HAP-1 (cell line): ENCODE results near the gene FAM83F.
A peak's percentile ranks its signal among the peaks of the same experiment; 100 is the strongest.

Source experiments
- DNase-seq, 2 experiments: peaks; one replicate each; pipeline ENCODE4 v3.0.0-alpha.2; 2016 to 2020; ENCODE audit warnings: low spot score in 2 of 2
- H3K27me3 ChIP-seq: fragments of 250-450 bp; sonication (Bioruptor Pico); 2 replicates; pipeline ENCODE4 v1.5.1; 2020; ENCODE audit warnings: low read depth, mild to moderate bottlenecking, moderate library complexity
- H3K36me3 ChIP-seq: fragments of 250-450 bp; sonication (Bioruptor Pico); replicated peaks from 2 replicates; pipeline ENCODE4 v1.5.1; 2020; ENCODE audit warnings: mild to moderate bottlenecking
- H3K4me1 ChIP-seq: fragments of 250-450 bp; sonication (Bioruptor Pico); 2 replicates; pipeline ENCODE4 v1.5.1; 2020; ENCODE audit warnings: mild to moderate bottlenecking
- H3K4me3 ChIP-seq: fragments of 250-450 bp; sonication (Bioruptor Pico); 2 replicates; pipeline ENCODE4 v1.5.1; 2020; ENCODE audit warnings: mild to moderate bottlenecking, moderate library complexity
- H3K9me3 ChIP-seq: fragments of 250-450 bp; sonication (Bioruptor Pico); 2 replicates; pipeline ENCODE4 v1.5.1; 2020; ENCODE audit warnings: mild to moderate bottlenecking, moderate library complexity
- in situ Hi-C: fragments of 300-500 bp; cut with MboI; formaldehyde crosslinking; loops from 3 replicates; pipeline ENCODE4 v1.14.3; 2020; ENCODE audit warnings: low sequenced_read_pairs, inconsistent platforms, mixed read lengths

The FAM83F gene

GRCh38 chr22:40044870-40045834 lies 50.4 kb downstream of the FAM83F start:
- peaks cover 20% of the 10 kb centered on the region for H3K4me1 ChIP-seq
- H3K27me3 ChIP-seq, result no peaks in the 10 kb centered on the region; the same call in 1 of the 2 replicates
- in situ Hi-C loops, result loop anchor here (10.0 to 25.0 kb wide), 3 partner anchors 140 to 883 kb away; partner anchors contain the start of genes ADSL and CBX7
- no peaks in the 10 kb centered on the region for H3K36me3 ChIP-seq
- peak overlapping the region; percentile 93 for H3K4me3 ChIP-seq
- no peaks in the 10 kb centered on the region for H3K9me3 ChIP-seq
- peak in 1 of 2 experiments; percentile 58 for DNase-seq

- in situ Hi-C loops, result loop anchor here (10.0 to 25.0 kb wide), 3 partner anchors 139 to 884 kb away; partner anchors contain the start of genes ADSL and CBX7
Observed at GRCh38 chr22:40046126-40046525, 51.4 kb downstream of the FAM83F start.

GRCh38 chr22:40050258-40050657 lies 55.5 kb downstream of the FAM83F start:
- no peaks in the 10 kb centered on the region for H3K36me3 ChIP-seq
- H3K4me1 ChIP-seq, result peaks cover 10% of the 10 kb centered on the region
- H3K4me3 ChIP-seq, result no peak overlapping the region
- DNase-seq, result no peak
- no peaks in the 10 kb centered on the region for H3K27me3 ChIP-seq
- H3K9me3 ChIP-seq, result no peaks in the 10 kb centered on the region
- in situ Hi-C loops, result no loop called here

More at GRCh38 chr22:40046126-40046525, 51.4 kb downstream of the FAM83F start:
- peaks cover 19% of the 10 kb centered on the region for H3K4me1 ChIP-seq
- no peak for DNase-seq
- no peaks in the 10 kb centered on the region for H3K9me3 ChIP-seq
- no peaks in the 10 kb centered on the region for H3K36me3 ChIP-seq
- no peaks in the 10 kb centered on the region for H3K27me3 ChIP-seq
- peak overlapping the region; percentile 45 for H3K4me3 ChIP-seq

GRCh38 chr22:40051322-40051721 lies 56.6 kb downstream of the FAM83F start:
- no peaks in the 10 kb centered on the region for H3K27me3 ChIP-seq
- no peaks in the 10 kb centered on the region for H3K36me3 ChIP-seq
- DNase-seq, result no peak
- H3K4me3 ChIP-seq, result no peak overlapping the region
- H3K4me1 ChIP-seq, result peaks cover 12% of the 10 kb centered on the region
- no peaks in the 10 kb centered on the region for H3K9me3 ChIP-seq
- in situ Hi-C loops, result no loop called here

GRCh38 chr22:40053460-40053859 lies 58.7 kb downstream of the FAM83F start:
- Histone ChIP-seq H3K9me3 (no peaks in the 10 kb centered on the region), H3K4me3 (no peak overlapping the region), H3K36me3 (no peaks in the 10 kb centered on the region), H3K27me3 (no peaks in the 10 kb centered on the region), H3K4me1 (peaks cover 21% of the 10 kb centered on the region)
- no peak for DNase-seq
- in situ Hi-C loops, result no loop called here

GRCh38 chr22:40054486-40054885 lies 59.7 kb downstream of the FAM83F start:
- no peak for DNase-seq
- H3K4me3 ChIP-seq, result no peak overlapping the region
- no peaks in the 10 kb centered on the region for H3K9me3 ChIP-seq
- no peaks in the 10 kb centered on the region for H3K36me3 ChIP-seq
- in situ Hi-C loops, result no loop called here
- H3K27me3 ChIP-seq, result no peaks in the 10 kb centered on the region
- peaks cover 30% of the 10 kb centered on the region for H3K4me1 ChIP-seq

GRCh38 chr22:40055143-40055883 lies 60.6 kb downstream of the FAM83F start:
- no peaks in the 10 kb centered on the region for H3K36me3 ChIP-seq
- in situ Hi-C loops, result no loop called here
- H3K9me3 ChIP-seq, result no peaks in the 10 kb centered on the region
- peaks cover 30% of the 10 kb centered on the region for H3K4me1 ChIP-seq
- DNase-seq, result no peak
- H3K4me3 ChIP-seq, result no peak overlapping the region
- H3K27me3 ChIP-seq, result no peaks in the 10 kb centered on the region

GRCh38 chr22:40056154-40056553 lies 61.4 kb downstream of the FAM83F start:
- Histone ChIP-seq H3K4me3 (no peak overlapping the region), H3K9me3 (no peaks in the 10 kb centered on the region), H3K27me3 (no peaks in the 10 kb centered on the region), H3K36me3 (no peaks in the 10 kb centered on the region), H3K4me1 (peaks cover 30% of the 10 kb centered on the region)
- DNase-seq, result peak; percentile 43 to 91
- in situ Hi-C loops, result no loop called here

- in situ Hi-C loops, result no loop called here
- H3K27me3 ChIP-seq, result no peaks in the 10 kb centered on the region
- no peak for DNase-seq
- peaks cover 30% of the 10 kb centered on the region for H3K4me1 ChIP-seq
- no peak overlapping the region for H3K4me3 ChIP-seq
- no peaks in the 10 kb centered on the region for H3K36me3 ChIP-seq
- H3K9me3 ChIP-seq, result no peaks in the 10 kb centered on the region
Observed at GRCh38 chr22:40056559-40056958, 61.8 kb downstream of the FAM83F start.

- no peak for DNase-seq
- in situ Hi-C loops, result no loop called here
- no peaks in the 10 kb centered on the region for H3K9me3 ChIP-seq
Observed at GRCh38 chr22:40057652-40058051, 62.9 kb downstream of the FAM83F start.

GRCh38 chr22:40058265-40058664 lies 63.5 kb downstream of the FAM83F start:
- peak; percentile 14 to 47 for DNase-seq
- Histone ChIP-seq H3K27me3 (no peaks in the 10 kb centered on the region), H3K36me3 (no peaks in the 10 kb centered on the region), H3K4me3 (no peak overlapping the region), H3K4me1 (peaks cover 30% of the 10 kb centered on the region), H3K9me3 (no peaks in the 10 kb centered on the region)
- in situ Hi-C loops, result no loop called here

More at GRCh38 chr22:40057652-40058051, 62.9 kb downstream of the FAM83F start:
- no peaks in the 10 kb centered on the region for H3K36me3 ChIP-seq
- H3K4me1 ChIP-seq, result peaks cover 30% of the 10 kb centered on the region
- H3K27me3 ChIP-seq, result no peaks in the 10 kb centered on the region
- H3K4me3 ChIP-seq, result no peak overlapping the region

- no peaks in the 10 kb centered on the region for H3K4me1 ChIP-seq
- H3K9me3 ChIP-seq, result no peaks in the 10 kb centered on the region
- no peak for DNase-seq
- H3K36me3 ChIP-seq, result no peaks in the 10 kb centered on the region
- in situ Hi-C loops, result no loop called here
- no peak overlapping the region for H3K4me3 ChIP-seq
- H3K27me3 ChIP-seq, result no peaks in the 10 kb centered on the region
Observed at GRCh38 chr22:40065981-40066380, 71.2 kb downstream of the FAM83F start.

- H3K9me3 ChIP-seq, result no peaks in the 10 kb centered on the region
- H3K4me1 ChIP-seq, result no peaks in the 10 kb centered on the region
- H3K27me3 ChIP-seq, result no peaks in the 10 kb centered on the region
- DNase-seq, result no peak
- in situ Hi-C loops, result no loop called here
- H3K36me3 ChIP-seq, result no peaks in the 10 kb centered on the region
- H3K4me3 ChIP-seq, result no peak overlapping the region
Observed at GRCh38 chr22:40067639-40068038, 72.9 kb downstream of the FAM83F start.

- no peaks in the 10 kb centered on the region for H3K4me1 ChIP-seq
- in situ Hi-C loops, result no loop called here
- no peak overlapping the region for H3K4me3 ChIP-seq
- DNase-seq, result no peak
- no peaks in the 10 kb centered on the region for H3K27me3 ChIP-seq
- no peaks in the 10 kb centered on the region for H3K36me3 ChIP-seq
- no peaks in the 10 kb centered on the region for H3K9me3 ChIP-seq
Observed at GRCh38 chr22:40070701-40071100, 75.9 kb downstream of the FAM83F start.
